Parathyroid adenoma (tissue), 2 donors: ENCODE data around the gene ATXN2L.
"Not testable (repeated sequence)": the region's sequence is repeated elsewhere in the genome, so short reads cannot be mapped to it uniquely, and the experiment has no call there.

Experiments used
- H2AFZ ChIP-seq: fragments of 300-600 bp; sonication (generic); one replicate; pipeline ENCODE4 v1.7.0; 2017; ENCODE audit warnings: antibody characterized with exemption, mild to moderate bottlenecking
- H3K27ac ChIP-seq: fragments of 300-600 bp; sonication (generic); one replicate; pipeline ENCODE4 v1.7.0; 2017
- H3K27me3 ChIP-seq: fragments of 300-600 bp; sonication (generic); one replicate; pipeline ENCODE4 v1.7.0; 2017; ENCODE audit warnings: low read length; ENCODE audit not compliant: control insufficient read depth, insufficient read depth
- H3K36me3 ChIP-seq: fragments of 300-600 bp; sonication (generic); one replicate; pipeline ENCODE4 v1.7.0; 2017; ENCODE audit warnings: low read length; ENCODE audit not compliant: control insufficient read depth, insufficient read depth
- H3K4me1 ChIP-seq: fragments of 300-600 bp; sonication (generic); one replicate; pipeline ENCODE4 v1.7.0; 2017; ENCODE audit warnings: control low read depth
- H3K4me2 ChIP-seq: fragments of 300-600 bp; sonication (generic); one replicate; pipeline ENCODE4 v1.7.0; 2017; ENCODE audit warnings: low read length
- H3K4me3 ChIP-seq: fragments of 300-600 bp; sonication (generic); one replicate; pipeline ENCODE4 v1.7.0; 2017; ENCODE audit warnings: low read depth, low read length
- H3K79me2 ChIP-seq: fragments of 300-600 bp; sonication (generic); one replicate; pipeline ENCODE4 v1.7.0; 2017; ENCODE audit warnings: control low read depth
- H3K9ac ChIP-seq: fragments of 300-600 bp; sonication (generic); one replicate; pipeline ENCODE4 v1.7.0; 2017; ENCODE audit warnings: mild to moderate bottlenecking
- H3K9me3 ChIP-seq: fragments of 300-600 bp; sonication (generic); one replicate; pipeline ENCODE4 v1.7.0; 2017; ENCODE audit warnings: low read length; ENCODE audit not compliant: control insufficient read depth
- CTCF ChIP-seq: fragments of 300-600 bp; sonication (generic); IDR thresholded peaks from one replicate; pipeline ENCODE4 v1.7.0; 2017; ENCODE audit warnings: antibody characterized with exemption, mild to moderate bottlenecking
- donor health status: primary hyperparathyroidism.

The ATXN2L gene

GRCh38 chr16:28865001-28865688, 42.3 kb downstream of the ATXN2L start:
- Histone ChIP-seq H3K79me2 (no peaks in the 10 kb centered on the region), H3K36me3 (no peaks in the 10 kb centered on the region), H3K4me2 (peak overlapping the region; percentile 78), H3K27me3 (no peaks in the 10 kb centered on the region), H3K27ac (no peak overlapping the region), H2AFZ (no peak overlapping the region), H3K9ac (no peak overlapping the region), H3K4me1 (no peaks in the 10 kb centered on the region), H3K4me3 (no peak overlapping the region), H3K9me3 (no peaks in the 10 kb centered on the region)
- TF ChIP-seq CTCF = no peak

- no peaks in the 10 kb centered on the region for H3K9me3 ChIP-seq
- H3K4me1 ChIP-seq = no peaks in the 10 kb centered on the region
- no peak overlapping the region for H2AFZ ChIP-seq
- no peak overlapping the region for H3K9ac ChIP-seq
- H3K79me2 ChIP-seq = no peaks in the 10 kb centered on the region
- H3K4me2 ChIP-seq = no peak overlapping the region
- H3K4me3 ChIP-seq = no peak overlapping the region
- H3K27me3 ChIP-seq = no peaks in the 10 kb centered on the region
- no peak overlapping the region for H3K27ac ChIP-seq
- no peak for TF ChIP-seq CTCF
- H3K36me3 ChIP-seq = no peaks in the 10 kb centered on the region
Observed at GRCh38 chr16:28865722-28866453, 43.1 kb downstream of the ATXN2L start.

GRCh38 chr16:28866454-28866804, 43.6 kb downstream of the ATXN2L start:
- Histone ChIP-seq H3K79me2 (no peaks in the 10 kb centered on the region), H3K36me3 (no peaks in the 10 kb centered on the region), H3K4me1 (no peaks in the 10 kb centered on the region), H3K9ac (no peak overlapping the region), H3K4me2 (no peak overlapping the region), H3K27me3 (no peaks in the 10 kb centered on the region), H3K9me3 (no peaks in the 10 kb centered on the region), H2AFZ (no peak overlapping the region), H3K4me3 (no peak overlapping the region), H3K27ac (no peak overlapping the region)
- no peak for TF ChIP-seq CTCF

- H3K4me1 ChIP-seq = no peaks in the 10 kb centered on the region
- no peak overlapping the region for H3K4me3 ChIP-seq
- no peak overlapping the region for H3K27ac ChIP-seq
- no peak overlapping the region for H3K9ac ChIP-seq
- no peaks in the 10 kb centered on the region for H3K79me2 ChIP-seq
- H3K9me3 ChIP-seq = no peaks in the 10 kb centered on the region
- TF ChIP-seq CTCF = no peak
- H2AFZ ChIP-seq = no peak overlapping the region
- H3K27me3 ChIP-seq = no peaks in the 10 kb centered on the region
- H3K36me3 ChIP-seq = no peaks in the 10 kb centered on the region
- H3K4me2 ChIP-seq = no peak overlapping the region
Observed at GRCh38 chr16:28867241-28867640, 44.4 kb downstream of the ATXN2L start.

GRCh38 chr16:28867646-28868045, 44.8 kb downstream of the ATXN2L start:
- H3K9ac ChIP-seq, H3K4me3 ChIP-seq, H3K27ac ChIP-seq, H3K36me3 ChIP-seq, H3K4me1 ChIP-seq, H3K79me2 ChIP-seq, H3K9me3 ChIP-seq, H3K4me2 ChIP-seq, H3K27me3 ChIP-seq, H2AFZ ChIP-seq: not testable (repeated sequence)
